OCI-LY7 (cell line): ENCODE data around the gene CSF1. TPM values are rescaled to one million over a fixed set of nuclear protein-coding genes. Genes with fewer than 3 reads are reported as not detected.

Experiments used
- BruUV-seq: library from RNA; stranded (reverse); fragments of 400-500 nt; replicated peaks from 2 replicates; lab custom pipeline; 2021; lab: Mats Ljungman, UMichigan
- CTCF ChIA-PET: fragments of 300-600 bp; sonication (Branson Sonifier 250); formaldehyde crosslinking; loops from one replicate; lab custom pipeline; 2022; ENCODE audit warnings: antibody characterized with exemption; ENCODE audit not compliant: unreplicated experiment; lab: Charles Lee
- POLR2A ChIA-PET: fragments of 300-600 bp; sonication (Branson Sonifier 250); formaldehyde crosslinking; loops from one replicate; lab custom pipeline; 2022; ENCODE audit warnings: antibody characterized with exemption; lab: Charles Lee
- DNase-seq: peaks from one replicate; pipeline ENCODE4 v3.0.0-alpha.2; 2015; ENCODE audit warnings: low spot score
- H2AFZ ChIP-seq: fragments of 200-600 bp; sonication (generic), shearing (Covaris generic); 2 replicates; pipeline ENCODE4 v1.6.1; 2014; ENCODE audit warnings: mild to moderate bottlenecking, antibody characterized with exemption, low read length, moderate library complexity
- H3K27ac ChIP-seq: fragments of 200-600 bp; sonication (generic); 2 replicates; pipeline ENCODE4 v1.5.1; 2014; ENCODE audit warnings: mixed run types, low read depth, mild to moderate bottlenecking, moderate library complexity, low read length, inconsistent platforms; ENCODE audit not compliant: poor library complexity, severe bottlenecking
- H3K36me3 ChIP-seq: fragments of 200-600 bp; sonication (generic); 2 replicates; pipeline ENCODE4 v1.6.1; 2014; ENCODE audit warnings: mild to moderate bottlenecking, antibody characterized with exemption, low read length, moderate library complexity, mixed read lengths; ENCODE audit not compliant: insufficient read depth
- H3K4me1 ChIP-seq: fragments of 200-600 bp; sonication (generic); 2 replicates; pipeline ENCODE4 v1.5.1; 2014; ENCODE audit warnings: mild to moderate bottlenecking, low read length; ENCODE audit not compliant: insufficient read depth, poor library complexity, severe bottlenecking
- H3K4me2 ChIP-seq: fragments of 200-600 bp; sonication (generic); 2 replicates; pipeline ENCODE4 v1.6.1; 2014; ENCODE audit warnings: mild to moderate bottlenecking, low read length
- H3K4me3 ChIP-seq: fragments of 200-600 bp; sonication (generic); 2 replicates; pipeline ENCODE4 v1.5.1; 2014; ENCODE audit warnings: mild to moderate bottlenecking, low read depth, low read length; ENCODE audit not compliant: poor library complexity, severe bottlenecking
- H3K79me2 ChIP-seq: fragments of 200-600 bp; sonication (generic); 2 replicates; pipeline ENCODE4 v1.6.1; 2016; ENCODE audit warnings: low read depth, mild to moderate bottlenecking, low read length, moderate library complexity, mixed read lengths; ENCODE audit not compliant: insufficient read depth
- H3K9me2 ChIP-seq: fragments of 200-600 bp; sonication (generic); 2 replicates; pipeline ENCODE4 v1.6.1; 2016; ENCODE audit warnings: mild to moderate bottlenecking, low read length, mixed read lengths; ENCODE audit not compliant: insufficient read depth
- H3K9me3 ChIP-seq: fragments of 200-600 bp; sonication (generic); 2 replicates; pipeline ENCODE4 v1.6.1; 2014; ENCODE audit warnings: mild to moderate bottlenecking, mixed run types, low read length, mixed read lengths
- H4K20me1 ChIP-seq: fragments of 200-600 bp; sonication (generic); 2 replicates; pipeline ENCODE4 v1.6.1; 2014; ENCODE audit warnings: mild to moderate bottlenecking, antibody characterized with exemption, low read length, moderate library complexity, mixed read lengths; ENCODE audit not compliant: insufficient read depth
- CTCF ChIP-seq: fragments of 200-600 bp; sonication (generic); conservative IDR thresholded peaks from 2 replicates; pipeline ENCODE4 v1.5.1; 2014; ENCODE audit warnings: mild to moderate bottlenecking, antibody characterized with exemption, low read length, moderate library complexity, mixed read lengths
- EZH2phosphoT487 ChIP-seq: fragments of 200-600 bp; sonication (generic); IDR thresholded peaks from 2 replicates; pipeline ENCODE4 v1.6.1; 2018; ENCODE audit warnings: low read depth, borderline replicate concordance, mild to moderate bottlenecking, mixed run types, antibody characterized with exemption, low read length, moderate library complexity, mixed read lengths
- intact Hi-C: fragments of 100-400 bp; cut with micrococcal nuclease; formaldehyde crosslinking; loops from one replicate; pipeline ENCODE4 v1.10.0; 2022; ENCODE audit not compliant: unreplicated experiment
- total RNA-seq, 2 experiments: library from RNA; depleted of rRNA in 1 of 2; stranded (reverse); fragments of >200 nt in 1 of 2; shearing (Covaris generic) in 1 of 2; gene quantifications; 2 replicates each; pipeline ENCODE4 v1.2.3, GENCODE V29; 2014 to 2022

The CSF1 gene
- total RNA-seq, 2 experiments from 2014 or later = not detected

DNA sequence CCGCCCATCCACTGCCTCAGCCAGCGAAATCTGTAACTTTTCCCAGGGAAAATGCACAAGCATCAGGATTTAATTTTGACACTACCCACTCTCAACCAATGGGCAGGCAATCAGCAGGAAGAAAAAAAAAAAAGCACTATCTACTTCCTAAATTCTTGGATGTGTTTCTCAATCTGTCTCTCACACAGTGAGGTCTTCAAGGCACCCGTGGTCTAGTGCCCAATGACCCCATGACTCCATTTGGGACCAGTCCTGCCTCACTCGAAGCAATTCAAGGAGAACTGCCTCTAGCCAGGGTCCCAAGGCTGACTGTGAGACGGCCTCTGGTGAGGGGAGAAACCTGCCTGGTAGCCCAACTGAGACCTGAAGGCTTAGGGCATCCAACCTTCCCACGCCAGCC lies 35.9 kb downstream of the CSF1 start:
- no TSS peak for BruUV-seq

DNA sequence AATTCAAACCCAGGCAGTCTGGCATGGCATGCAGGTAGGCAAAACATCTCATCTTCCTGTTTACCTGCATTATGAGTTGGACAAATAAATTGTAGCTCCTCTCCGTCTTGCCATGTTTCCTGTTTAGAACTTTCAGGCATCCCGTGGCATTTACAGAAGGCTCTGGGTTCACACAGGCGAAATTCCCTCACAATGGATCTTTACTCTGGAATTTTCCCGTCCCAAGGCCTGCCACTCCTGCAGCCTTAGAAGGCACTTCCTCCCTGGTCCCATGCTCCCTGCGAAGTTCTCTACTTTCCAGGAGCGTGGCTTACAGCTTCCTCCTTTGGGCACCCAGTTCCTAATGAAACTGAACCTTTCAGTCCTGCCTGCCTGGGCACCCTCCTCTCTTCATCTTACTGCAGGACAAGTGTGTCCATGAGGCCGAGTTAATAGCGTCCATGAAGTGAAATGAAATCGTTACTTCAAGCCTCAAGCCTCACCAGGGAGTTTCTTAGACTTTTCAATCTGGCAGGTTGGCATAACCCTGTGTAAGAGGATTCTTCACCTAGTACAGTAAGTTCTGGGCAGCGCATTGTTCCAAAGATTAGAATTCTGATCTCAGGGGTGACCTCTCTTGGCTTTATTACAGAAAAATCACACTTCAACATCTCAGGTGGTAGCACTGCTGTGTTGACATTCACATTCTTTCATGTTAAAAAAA lies 37.1 kb downstream of the CSF1 start:
- Histone ChIP-seq H3K9me2 (no peaks in the 10 kb centered on the region), H3K79me2 (no peaks in the 10 kb centered on the region), H4K20me1 (no peaks in the 10 kb centered on the region), H3K4me1 (no peaks in the 10 kb centered on the region), H3K4me3 (no peak overlapping the region), H3K27ac (no peak overlapping the region), H2AFZ (no peak overlapping the region), H3K4me2 (no peak overlapping the region), H3K36me3 (no peaks in the 10 kb centered on the region), H3K9me3 (no peaks in the 10 kb centered on the region)
- TF ChIP-seq EZH2phosphoT487 = no peak
- TF ChIP-seq CTCF = no peak
- CTCF ChIA-PET = no interaction called here
- POLR2A ChIA-PET = interaction anchor here (0.6 kb wide), 1 partner anchor 11 kb away, joined by 3 read pairs; no protein-coding TSS in a partner anchor
- intact Hi-C loops = no loop called here
- no peak for DNase-seq
- no TSS peak for BruUV-seq

More for the DNA sequence above, 35.9 kb downstream of the CSF1 start:
- no peaks in the 10 kb centered on the region for H3K79me2 ChIP-seq
- H2AFZ ChIP-seq = no peak overlapping the region
- no peak overlapping the region for H3K4me2 ChIP-seq
- H3K4me1 ChIP-seq = no peaks in the 10 kb centered on the region
- no peaks in the 10 kb centered on the region for H4K20me1 ChIP-seq
- CTCF ChIA-PET = no interaction called here
- no peaks in the 10 kb centered on the region for H3K9me3 ChIP-seq
- DNase-seq = no peak
- H3K27ac ChIP-seq = no peak overlapping the region
- H3K4me3 ChIP-seq = no peak overlapping the region
- H3K9me2 ChIP-seq = no peaks in the 10 kb centered on the region
- intact Hi-C loops = no loop called here
- TF ChIP-seq EZH2phosphoT487 = no peak
- no peak for TF ChIP-seq CTCF
- POLR2A ChIA-PET = no interaction called here
- no peaks in the 10 kb centered on the region for H3K36me3 ChIP-seq

- TF ChIP-seq EZH2phosphoT487 (no peak), CTCF (no peak)
- ChIA-PET POLR2A (no interaction called here), CTCF (no interaction called here)
- no peak for DNase-seq
- no peaks in the 10 kb centered on the region for H3K4me1 ChIP-seq
- H2AFZ ChIP-seq = no peak overlapping the region
- intact Hi-C loops = no loop called here
- H4K20me1 ChIP-seq = no peaks in the 10 kb centered on the region
- no peaks in the 10 kb centered on the region for H3K9me2 ChIP-seq
- no peaks in the 10 kb centered on the region for H3K36me3 ChIP-seq
- H3K9me3 ChIP-seq = no peaks in the 10 kb centered on the region
- no peak overlapping the region for H3K4me2 ChIP-seq
- no peaks in the 10 kb centered on the region for H3K79me2 ChIP-seq
- no peak overlapping the region for H3K27ac ChIP-seq
- no peak overlapping the region for H3K4me3 ChIP-seq
- BruUV-seq = no TSS peak
Measured at GRCh38 chr1:109948285-109948630, 37.6 kb downstream of the CSF1 start.
